BLaER1 (cell line): ENCODE data around the gene JARID2.

Source experiments
- H3K27ac ChIP-seq: shearing (Covaris generic); formaldehyde crosslinking; 2 replicates; pipeline ENCODE4 v1.8.1; 2022
- H3K27me3 ChIP-seq: shearing (Covaris generic); formaldehyde crosslinking; 2 replicates; pipeline ENCODE4 v1.8.1; 2022
- H3K36me3 ChIP-seq: shearing (Covaris generic); formaldehyde crosslinking; 2 replicates; pipeline ENCODE4 v1.8.1; 2022
- H3K4me1 ChIP-seq: shearing (Covaris generic); formaldehyde crosslinking; 2 replicates; pipeline ENCODE4 v1.8.1; 2022
- H3K4me2 ChIP-seq: shearing (Covaris generic); formaldehyde crosslinking; 2 replicates; pipeline ENCODE4 v1.8.1; 2022
- H3K4me3 ChIP-seq: shearing (Covaris generic); formaldehyde crosslinking; 2 replicates; pipeline ENCODE4 v1.8.1; 2022
- H3K9ac ChIP-seq: shearing (Covaris generic); formaldehyde crosslinking; 2 replicates; pipeline ENCODE4 v1.8.1; 2022
- H3K9me3 ChIP-seq: shearing (Covaris generic); formaldehyde crosslinking; 2 replicates; pipeline ENCODE4 v1.8.1; 2022
- H4K20me1 ChIP-seq: shearing (Covaris generic); formaldehyde crosslinking; 2 replicates; pipeline ENCODE4 v1.8.1; 2022
- Cebpa-rat ChIP-seq: shearing (Covaris generic); IDR thresholded peaks from 2 replicates; pipeline ENCODE4 v1.8.1; 2022

JARID2 gene

DNA sequence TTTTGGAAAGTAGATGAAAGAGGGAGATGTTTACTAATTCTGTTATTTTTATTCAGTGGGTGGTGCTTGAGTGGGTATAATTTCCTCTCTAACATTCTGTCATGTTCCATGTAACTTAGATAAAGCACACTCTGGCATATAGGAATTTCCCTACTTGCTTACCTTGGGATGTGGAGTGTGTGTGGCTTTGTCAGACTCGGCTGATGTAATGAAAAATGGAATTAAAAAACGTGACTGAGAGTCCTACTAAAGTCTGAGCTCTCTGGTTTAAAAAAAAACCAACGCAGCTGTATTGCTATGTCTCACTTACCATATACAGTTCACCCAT lies 98.3 kb downstream of the JARID2 start:
- H3K4me3 ChIP-seq: no peak overlapping the region
- H3K4me1 ChIP-seq: peaks cover 73% of the 10 kb centered on the region
- H3K27me3 ChIP-seq: no peaks in the 10 kb centered on the region
- peak overlapping the region; percentile 36; the same call in 1 of the 2 replicates for H3K4me2 ChIP-seq
- H3K9ac ChIP-seq: no peak overlapping the region
- no peak for TF ChIP-seq Cebpa-rat
- H3K27ac ChIP-seq: no peak overlapping the region
- H3K36me3 ChIP-seq: peaks cover 8% of the 10 kb centered on the region
- H3K9me3 ChIP-seq: no peaks in the 10 kb centered on the region
- peaks cover 99% of the 10 kb centered on the region for H4K20me1 ChIP-seq

DNA sequence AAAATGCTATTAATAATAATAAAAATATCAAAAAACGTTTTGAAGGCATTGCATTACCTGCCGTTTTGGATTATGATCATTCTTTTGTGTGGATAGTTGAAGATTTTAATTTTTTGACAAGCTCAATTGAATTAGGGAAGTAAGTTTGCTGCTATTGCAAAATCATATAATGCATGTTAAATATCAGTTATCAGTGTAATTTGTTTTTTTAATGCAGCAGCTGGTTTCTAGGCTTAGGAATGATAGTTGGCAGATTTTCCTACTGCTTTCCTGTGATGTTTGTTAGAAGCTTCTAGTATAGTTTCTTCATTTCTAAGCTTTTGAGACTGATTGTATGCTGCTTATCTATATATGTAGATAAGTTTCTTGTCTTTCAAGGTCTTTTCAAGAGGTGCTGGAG lies 99.0 kb downstream of the JARID2 start:
- peaks cover 67% of the 10 kb centered on the region for H3K4me1 ChIP-seq
- H3K9me3 ChIP-seq: no peaks in the 10 kb centered on the region
- no peak overlapping the region for H3K27ac ChIP-seq
- no peaks in the 10 kb centered on the region for H3K27me3 ChIP-seq
- H3K4me2 ChIP-seq: no peak overlapping the region
- H3K36me3 ChIP-seq: peaks cover 14% of the 10 kb centered on the region
- no peak for TF ChIP-seq Cebpa-rat
- no peak overlapping the region for H3K4me3 ChIP-seq
- no peak overlapping the region for H3K9ac ChIP-seq
- peaks cover 100% of the 10 kb centered on the region for H4K20me1 ChIP-seq

DNA sequence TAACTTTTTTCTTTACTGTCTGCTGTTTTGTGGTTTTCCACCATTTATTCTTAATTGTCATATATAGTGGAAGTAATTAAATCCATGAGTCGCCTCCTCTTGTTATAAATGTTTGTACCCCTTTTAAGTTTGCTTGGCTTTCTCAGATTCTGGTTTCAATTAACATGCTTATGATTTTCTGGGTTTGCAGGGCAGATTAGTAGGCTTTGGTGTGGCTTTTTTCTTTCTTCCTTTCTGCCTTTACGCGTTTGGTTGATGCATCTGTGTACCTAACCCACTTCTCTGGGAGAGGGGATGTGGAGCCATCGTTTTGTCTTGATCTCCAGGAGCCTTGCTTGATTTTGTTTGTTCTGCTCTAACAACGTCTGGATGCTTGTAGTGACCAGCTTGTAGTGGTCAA lies 100.4 kb downstream of the JARID2 start:
- H4K20me1 ChIP-seq: peaks cover 100% of the 10 kb centered on the region
- H3K9ac ChIP-seq: no peak overlapping the region
- no peak overlapping the region for H3K4me3 ChIP-seq
- no peak for TF ChIP-seq Cebpa-rat
- peaks cover 59% of the 10 kb centered on the region for H3K4me1 ChIP-seq
- peak overlapping the region; percentile 3; the same call in 1 of the 2 replicates for H3K4me2 ChIP-seq
- H3K36me3 ChIP-seq: peaks cover 21% of the 10 kb centered on the region
- no peak overlapping the region for H3K27ac ChIP-seq
- H3K9me3 ChIP-seq: no peaks in the 10 kb centered on the region
- no peaks in the 10 kb centered on the region for H3K27me3 ChIP-seq

GRCh38 chr6:15348528-15348927 lies 102.7 kb downstream of the JARID2 start:
- H3K4me2 ChIP-seq: no peak overlapping the region
- TF ChIP-seq Cebpa-rat: no peak
- H3K4me1 ChIP-seq: peaks cover 57% of the 10 kb centered on the region
- H3K9me3 ChIP-seq: no peaks in the 10 kb centered on the region
- no peak overlapping the region for H3K27ac ChIP-seq
- H3K9ac ChIP-seq: no peak overlapping the region
- peaks cover 100% of the 10 kb centered on the region for H4K20me1 ChIP-seq
- no peaks in the 10 kb centered on the region for H3K27me3 ChIP-seq
- no peak overlapping the region for H3K4me3 ChIP-seq
- peaks cover 18% of the 10 kb centered on the region for H3K36me3 ChIP-seq

DNA sequence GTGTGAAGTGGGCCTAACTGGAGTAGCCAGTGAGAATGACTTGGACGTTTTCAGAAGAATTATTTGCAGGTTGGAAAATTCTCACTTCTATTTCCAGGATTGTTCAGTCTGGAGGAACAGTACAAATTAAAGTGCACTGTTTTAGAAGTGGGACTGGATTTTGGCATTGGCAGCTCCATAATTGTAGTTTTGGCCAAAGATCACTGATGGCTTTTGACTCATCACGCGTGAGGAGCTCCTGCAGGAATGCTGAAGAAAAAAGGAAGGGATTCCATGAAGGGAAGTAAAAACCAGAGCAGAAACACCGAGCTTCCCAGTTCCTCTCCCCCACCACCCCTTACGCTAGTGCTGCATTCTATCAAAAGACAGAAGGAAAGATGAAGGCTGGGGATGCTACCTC lies 103.5 kb downstream of the JARID2 start:
- no peak overlapping the region for H3K9ac ChIP-seq
- H4K20me1 ChIP-seq: peaks cover 100% of the 10 kb centered on the region
- no peaks in the 10 kb centered on the region for H3K9me3 ChIP-seq
- no peaks in the 10 kb centered on the region for H3K27me3 ChIP-seq
- H3K4me2 ChIP-seq: no peak overlapping the region
- no peak for TF ChIP-seq Cebpa-rat
- peaks cover 57% of the 10 kb centered on the region for H3K4me1 ChIP-seq
- H3K4me3 ChIP-seq: no peak overlapping the region
- H3K36me3 ChIP-seq: peaks cover 26% of the 10 kb centered on the region
- H3K27ac ChIP-seq: no peak overlapping the region

- peaks cover 26% of the 10 kb centered on the region for H3K36me3 ChIP-seq
- no peak for TF ChIP-seq Cebpa-rat
- H3K4me3 ChIP-seq: no peak overlapping the region
- peaks cover 100% of the 10 kb centered on the region for H4K20me1 ChIP-seq
- no peak overlapping the region for H3K9ac ChIP-seq
- H3K27me3 ChIP-seq: no peaks in the 10 kb centered on the region
- H3K27ac ChIP-seq: no peak overlapping the region
- H3K4me2 ChIP-seq: 0 out of 2 replicates have a peak overlapping the region, but pooled peaks have one; percentile 52
- H3K9me3 ChIP-seq: no peaks in the 10 kb centered on the region
- peaks cover 63% of the 10 kb centered on the region for H3K4me1 ChIP-seq
These were observed 104.7 kb downstream of the JARID2 start for GRCh38 chr6:15350386-15351083.

DNA sequence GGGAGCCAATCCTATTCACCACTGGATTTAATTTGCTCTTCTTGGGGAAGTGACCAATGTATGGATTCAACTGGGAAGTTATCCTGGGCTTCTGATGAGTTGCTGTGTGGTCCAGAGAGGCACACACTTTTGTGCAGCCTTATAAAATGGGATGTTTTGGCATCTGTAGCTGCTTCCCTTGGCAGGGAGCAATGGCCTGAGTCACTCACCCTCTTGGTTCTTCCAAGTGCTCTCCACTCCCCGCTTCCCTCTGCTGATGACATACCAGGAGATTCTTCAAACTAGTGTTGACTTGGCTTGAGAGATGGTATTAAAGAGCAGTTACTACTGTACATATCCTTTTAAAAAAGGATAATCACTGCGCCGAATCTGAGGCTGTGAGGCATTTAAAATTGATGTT lies 105.8 kb downstream of the JARID2 start:
- Histone ChIP-seq H3K9me3 (no peaks in the 10 kb centered on the region), H3K36me3 (peaks cover 26% of the 10 kb centered on the region), H3K9ac (no peak overlapping the region), H3K4me1 (peaks cover 63% of the 10 kb centered on the region), H3K4me2 (peak overlapping the region; percentile 52), H3K4me3 (no peak overlapping the region), H3K27me3 (no peaks in the 10 kb centered on the region), H3K27ac (no peak overlapping the region), H4K20me1 (peaks cover 100% of the 10 kb centered on the region)
- TF ChIP-seq Cebpa-rat: no peak

GRCh38 chr6:15352220-15352619 lies 106.4 kb downstream of the JARID2 start:
- no peak overlapping the region for H3K27ac ChIP-seq
- no peaks in the 10 kb centered on the region for H3K9me3 ChIP-seq
- no peaks in the 10 kb centered on the region for H3K27me3 ChIP-seq
- H3K4me3 ChIP-seq: no peak overlapping the region
- H3K36me3 ChIP-seq: peaks cover 26% of the 10 kb centered on the region
- TF ChIP-seq Cebpa-rat: no peak
- H3K4me2 ChIP-seq: peak overlapping the region; percentile 52
- H4K20me1 ChIP-seq: peaks cover 100% of the 10 kb centered on the region
- no peak overlapping the region for H3K9ac ChIP-seq
- H3K4me1 ChIP-seq: peaks cover 65% of the 10 kb centered on the region

DNA sequence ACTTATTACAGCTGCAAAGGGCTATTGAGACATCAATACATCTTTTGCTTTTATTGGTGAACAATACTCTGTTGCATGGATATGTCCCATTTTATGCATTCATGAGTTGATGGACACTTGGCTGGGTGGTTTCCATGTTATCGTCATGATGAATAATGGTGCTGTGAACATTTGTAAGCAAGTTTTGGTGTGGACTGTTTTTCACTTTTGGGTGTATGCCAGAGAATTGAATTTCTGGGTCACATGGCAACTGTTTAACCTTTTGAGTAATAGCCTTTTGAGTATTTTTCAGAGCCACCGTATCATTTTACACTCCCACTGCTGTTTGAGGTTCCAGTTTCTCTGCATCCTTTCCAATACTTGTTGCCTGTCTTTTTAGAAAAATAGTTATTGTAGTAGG lies 107.0 kb downstream of the JARID2 start:
- TF ChIP-seq Cebpa-rat: no peak
- Histone ChIP-seq H3K36me3 (peaks cover 26% of the 10 kb centered on the region), H3K27ac (no peak overlapping the region), H4K20me1 (peaks cover 100% of the 10 kb centered on the region), H3K9ac (no peak overlapping the region), H3K9me3 (no peaks in the 10 kb centered on the region), H3K4me1 (peaks cover 71% of the 10 kb centered on the region), H3K4me3 (no peak overlapping the region), H3K27me3 (no peaks in the 10 kb centered on the region), H3K4me2 (peak overlapping the region; percentile 52; the same call in 1 of the 2 replicates)

DNA sequence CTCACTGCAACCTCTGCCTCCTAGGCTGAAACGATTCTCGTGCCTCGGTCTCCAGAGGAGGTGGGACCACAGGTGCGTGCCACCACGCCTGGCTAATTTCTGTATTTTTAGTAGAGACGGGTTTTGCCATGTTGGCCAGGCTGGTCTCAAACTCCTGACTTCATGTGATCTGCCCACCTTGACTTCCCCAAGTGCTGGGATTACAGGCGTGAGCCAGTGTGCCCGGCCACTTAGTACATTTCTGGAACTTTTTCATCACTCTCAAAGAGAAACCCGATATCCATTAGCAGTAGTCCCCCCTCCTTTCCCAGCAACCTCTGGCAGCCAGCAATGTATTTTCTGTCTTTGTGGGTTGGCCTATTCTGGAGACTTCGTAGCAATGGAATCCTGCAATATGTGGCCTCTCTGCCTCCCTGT lies 109.8 kb downstream of the JARID2 start:
- Histone ChIP-seq H3K4me1 (peaks cover 86% of the 10 kb centered on the region), H3K27me3 (no peaks in the 10 kb centered on the region), H3K27ac (no peak overlapping the region), H4K20me1 (peaks cover 100% of the 10 kb centered on the region), H3K9ac (no peak overlapping the region), H3K36me3 (peaks cover 14% of the 10 kb centered on the region), H3K4me3 (no peak overlapping the region), H3K4me2 (peak overlapping the region; percentile 80), H3K9me3 (no peaks in the 10 kb centered on the region)
- no peak for TF ChIP-seq Cebpa-rat
